RPMI7951 (cell line): ENCODE measurements around the gene CFAP74. TPM values are rescaled to one million over a fixed set of nuclear protein-coding genes. Genes with fewer than 3 reads are reported as not detected.
"Not testable (repeated sequence)": the region's sequence is repeated elsewhere in the genome, so short reads cannot be mapped to it uniquely, and the experiment has no call there.

Source experiments
- DNase-seq: peaks from one replicate; pipeline ENCODE4 v3.0.0-alpha.2; 2012; ENCODE audit warnings: low read depth
- total RNA-seq: library from RNA; depleted of rRNA; stranded (reverse); fragments of >200 nt; shearing (Covaris generic); gene quantifications from 2 replicates; pipeline ENCODE4 v1.2.3, GENCODE V29; 2014

Gene CFAP74
- total RNA-seq, 1 experiment from 2014 or later = not detected

DNA sequence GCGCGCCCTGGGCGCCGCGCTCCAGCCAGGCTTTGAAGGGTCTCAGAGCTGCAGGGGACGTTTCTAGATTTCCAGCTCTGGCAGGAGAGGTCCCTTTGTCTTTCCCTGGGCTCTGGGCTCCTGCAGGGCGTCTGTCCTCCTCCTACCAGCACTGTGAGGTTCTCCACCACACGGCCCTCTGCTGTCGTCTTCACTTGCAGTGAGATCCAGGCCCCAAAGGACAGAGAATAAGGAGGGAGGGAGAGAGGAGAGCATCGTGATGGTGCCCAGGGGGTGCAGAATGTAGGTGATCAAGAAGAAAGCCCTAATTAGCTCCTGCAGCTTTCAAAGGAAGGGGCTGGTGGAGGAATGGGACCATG lies 108.5 kb downstream of the CFAP74 start:
- no peak for DNase-seq

DNA sequence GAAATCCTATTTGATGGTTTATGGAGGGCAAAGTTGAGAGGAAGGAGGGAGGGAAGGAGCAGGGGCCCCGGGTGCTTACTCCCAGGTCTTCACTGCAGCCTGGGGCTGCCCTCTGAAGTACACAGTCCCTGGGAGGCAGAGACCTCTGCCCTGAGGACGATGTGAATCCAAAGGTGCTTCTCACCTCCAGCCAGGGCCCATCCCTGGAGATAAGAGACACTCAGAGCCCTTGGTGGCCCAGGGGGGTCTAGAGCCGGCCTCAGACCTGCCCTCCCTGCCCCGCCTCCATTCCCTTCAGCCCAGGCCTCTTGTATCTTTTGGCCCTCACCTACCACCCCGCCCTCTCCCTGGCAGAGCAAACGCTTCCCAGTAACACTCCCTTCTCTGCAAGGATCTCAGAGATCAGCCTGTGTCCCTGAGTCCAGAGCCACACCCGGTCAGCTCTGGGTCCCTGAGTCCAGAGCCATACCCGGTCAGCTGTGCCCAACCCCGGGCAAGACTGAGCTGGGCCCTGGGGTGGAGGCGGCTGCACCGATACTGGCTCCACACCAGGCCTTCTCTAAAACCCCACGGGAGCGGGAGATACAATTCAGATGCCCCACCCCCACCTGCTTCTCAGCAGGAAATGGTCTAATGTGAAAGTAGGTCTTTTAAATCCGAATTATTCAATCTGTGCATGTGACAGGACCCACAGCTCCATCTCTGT lies 109.1 kb downstream of the CFAP74 start:
- DNase-seq = no peak

- no peak for DNase-seq
Observed at GRCh38 chr1:1893997-1894353, 109.6 kb downstream of the CFAP74 start.

- no peak for DNase-seq
Observed at GRCh38 chr1:1893291-1893985, 110.1 kb downstream of the CFAP74 start.

GRCh38 chr1:1892763-1893120 lies 110.8 kb downstream of the CFAP74 start:
- no peak for DNase-seq

- no peak for DNase-seq
Observed at GRCh38 chr1:1892079-1892762, 111.4 kb downstream of the CFAP74 start.

DNA sequence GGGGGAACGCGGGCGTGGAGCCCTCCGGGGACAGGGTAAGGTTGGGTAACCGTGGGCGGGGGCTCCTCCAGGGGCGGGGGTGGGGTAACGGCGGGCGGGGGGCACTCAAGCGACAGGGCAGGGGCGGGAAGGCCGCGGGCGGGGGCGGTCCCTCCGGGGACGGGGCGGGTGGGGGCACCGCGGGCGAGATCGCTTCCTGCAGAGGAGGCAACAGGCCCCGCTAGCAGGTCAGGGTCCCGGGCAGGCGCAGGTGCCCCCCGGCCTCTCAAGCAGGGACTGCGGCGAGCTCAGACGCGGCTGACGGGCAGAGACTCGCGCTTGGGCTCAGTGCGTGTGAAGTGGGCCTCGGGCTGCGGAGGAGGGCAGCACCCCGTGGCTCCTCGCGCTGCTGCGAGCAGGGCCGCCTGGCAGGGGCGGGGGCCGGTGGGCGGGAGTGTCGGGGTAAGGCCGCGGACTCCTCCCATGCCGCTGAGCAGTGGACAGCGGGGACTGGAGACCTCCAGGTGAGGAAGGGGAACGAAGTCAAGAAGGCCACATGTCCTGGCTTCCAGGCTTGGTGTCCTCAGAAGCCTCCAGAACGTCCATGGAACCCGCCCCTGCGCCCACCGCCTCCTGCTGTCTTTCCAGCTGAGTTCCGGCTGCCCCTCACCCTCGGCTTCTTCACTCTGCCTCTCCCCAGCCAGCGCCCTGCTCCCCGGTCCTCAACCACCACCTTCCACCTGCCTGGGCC lies 112.1 kb downstream of the CFAP74 start:
- peak; percentile 71 for DNase-seq

DNA sequence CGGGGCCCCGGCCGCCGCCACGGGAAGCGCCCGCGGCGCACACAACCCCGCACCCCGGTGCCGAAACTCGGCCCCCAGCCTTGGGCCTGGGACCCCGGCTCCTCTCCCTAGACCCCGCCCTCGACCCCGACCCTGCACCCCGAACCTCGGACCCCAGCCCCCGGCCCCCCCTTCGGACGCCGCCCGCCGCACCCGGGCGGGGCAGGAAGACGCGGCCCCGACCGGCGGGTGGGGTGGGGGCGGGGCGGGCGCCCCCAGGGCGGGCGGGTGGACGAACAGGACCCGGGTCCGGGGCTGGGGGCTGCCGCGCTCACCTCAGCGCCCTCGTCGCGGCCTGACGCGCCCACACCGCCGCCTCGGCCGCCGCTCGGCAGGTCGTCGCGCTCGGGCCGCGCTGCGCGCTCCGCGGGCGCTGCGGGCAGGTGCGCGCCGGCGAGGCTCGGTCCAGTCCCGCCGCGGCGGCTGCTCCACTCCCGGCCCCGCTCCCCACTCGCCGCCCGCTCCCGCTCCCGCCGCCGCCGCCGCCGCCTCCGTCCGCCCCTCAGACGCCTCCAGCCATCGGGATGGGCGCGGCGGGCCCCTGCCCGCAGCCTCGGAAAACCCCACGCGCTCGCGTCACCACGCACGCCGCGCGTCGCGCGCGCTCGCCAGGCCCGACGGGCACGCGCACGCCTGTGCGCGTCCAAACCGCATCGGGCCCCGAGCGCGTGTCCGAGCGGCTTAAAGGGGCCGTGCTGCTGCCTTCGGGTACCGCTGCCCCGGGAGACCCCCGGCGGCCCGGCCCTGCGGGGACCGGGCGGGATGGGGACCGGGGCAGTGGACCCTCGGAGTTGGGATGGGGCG lies 112.9 kb downstream of the CFAP74 start, which contains the start of gene GNB1:
Gene GNB1, minus strand, starts transcription at position 582 of the 843 bp plus-strand sequence. CDS start 65,634 bp downstream, outside the sequence.
- peak; percentile 90 for DNase-seq

DNA sequence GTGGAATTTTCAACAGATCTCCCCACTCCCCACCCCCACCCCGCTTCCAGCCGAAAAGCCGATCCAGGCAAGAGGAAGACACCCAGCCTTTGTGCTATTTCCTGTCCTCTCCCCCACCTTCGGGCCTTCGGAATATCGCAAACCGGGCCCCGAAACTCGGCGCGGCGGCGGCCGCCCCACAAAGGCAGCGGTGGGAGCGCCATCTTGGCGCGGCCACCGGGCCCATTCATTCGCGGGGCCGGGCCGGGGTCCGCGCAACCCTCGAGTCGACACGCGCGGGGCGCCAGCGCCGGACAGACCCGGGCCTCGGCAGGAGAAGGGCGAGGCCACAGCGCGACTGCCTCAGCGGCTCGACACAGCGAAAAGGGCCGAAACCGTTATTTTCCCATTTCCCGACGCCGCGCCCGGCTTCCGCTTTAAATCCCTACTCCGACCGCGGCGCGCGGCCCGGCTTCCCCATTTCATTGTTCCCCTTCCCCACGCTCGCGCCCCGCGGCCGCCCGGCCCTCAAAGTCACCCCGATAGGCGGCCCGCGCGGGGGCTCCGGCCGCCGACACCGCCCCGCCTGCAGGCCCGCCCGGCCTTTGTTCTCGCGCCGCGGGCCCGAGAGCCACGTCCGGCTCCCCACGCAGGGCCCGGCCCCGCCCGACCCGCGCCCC lies 113.6 kb downstream of the CFAP74 start:
- peak; percentile 45 for DNase-seq

- no peak for DNase-seq
Observed at GRCh38 chr1:1889090-1889750, 114.4 kb downstream of the CFAP74 start.

GRCh38 chr1:1883890-1884289 lies 119.7 kb downstream of the CFAP74 start:
- not testable (repeated sequence) for DNase-seq

- no peak for DNase-seq
Observed at GRCh38 chr1:1883092-1883873, 120.3 kb downstream of the CFAP74 start.

DNA sequence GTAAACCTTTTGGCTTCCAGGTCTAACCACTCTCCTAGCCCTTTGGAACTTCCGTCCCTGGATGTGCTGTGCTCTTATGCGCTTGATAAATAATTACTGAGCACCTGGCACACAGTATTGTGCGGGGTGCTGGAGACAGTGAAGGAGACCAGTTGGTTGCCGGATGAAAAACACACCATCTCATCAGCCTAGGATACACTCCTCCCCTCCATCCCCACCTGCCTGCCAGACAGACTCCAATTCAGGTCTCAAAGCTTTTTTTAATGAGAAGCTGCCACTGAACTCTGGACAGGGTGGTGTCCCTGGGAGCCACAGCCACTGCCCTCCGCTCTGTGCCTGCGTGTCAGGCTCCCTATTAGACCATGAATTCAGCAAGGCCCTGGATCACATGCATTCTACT lies 121.9 kb downstream of the CFAP74 start:
- no peak for DNase-seq

DNA sequence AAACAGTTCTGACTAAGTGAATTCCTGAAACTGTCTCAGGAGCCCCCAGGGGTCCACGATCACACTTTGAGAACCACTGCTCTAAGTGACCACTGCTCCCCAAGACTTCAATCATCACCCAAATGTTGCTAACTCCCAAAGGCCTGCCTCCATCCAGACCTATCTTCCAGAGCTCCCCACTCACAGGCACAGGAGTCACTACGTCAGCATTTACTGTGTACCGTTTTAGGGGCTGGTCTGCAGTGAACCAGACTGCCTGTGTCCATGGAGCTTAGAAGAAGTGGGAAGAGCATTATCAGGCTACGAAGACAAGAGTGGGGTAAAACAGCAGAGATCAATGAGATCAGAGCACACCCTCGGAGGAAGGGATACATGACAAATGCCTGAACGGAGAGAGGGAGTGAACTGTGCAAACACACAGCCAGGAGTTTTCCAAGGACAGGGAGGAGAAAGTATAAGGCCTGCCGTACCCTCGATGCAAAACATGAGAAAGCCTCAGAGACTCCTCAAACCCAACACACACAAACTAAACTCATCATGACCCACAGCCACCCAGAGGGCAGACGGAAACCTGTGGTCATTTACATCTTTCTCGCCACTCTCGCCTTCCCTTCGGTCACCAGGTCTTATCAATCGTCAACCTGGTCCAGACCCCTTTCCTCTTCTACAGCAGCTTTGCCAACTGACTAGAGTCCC lies 122.8 kb downstream of the CFAP74 start:
- no peak for DNase-seq

GRCh38 chr1:1879942-1880341 lies 123.6 kb downstream of the CFAP74 start:
- no peak for DNase-seq

GRCh38 chr1:1877865-1878436 lies 125.6 kb downstream of the CFAP74 start:
- no peak for DNase-seq

DNA sequence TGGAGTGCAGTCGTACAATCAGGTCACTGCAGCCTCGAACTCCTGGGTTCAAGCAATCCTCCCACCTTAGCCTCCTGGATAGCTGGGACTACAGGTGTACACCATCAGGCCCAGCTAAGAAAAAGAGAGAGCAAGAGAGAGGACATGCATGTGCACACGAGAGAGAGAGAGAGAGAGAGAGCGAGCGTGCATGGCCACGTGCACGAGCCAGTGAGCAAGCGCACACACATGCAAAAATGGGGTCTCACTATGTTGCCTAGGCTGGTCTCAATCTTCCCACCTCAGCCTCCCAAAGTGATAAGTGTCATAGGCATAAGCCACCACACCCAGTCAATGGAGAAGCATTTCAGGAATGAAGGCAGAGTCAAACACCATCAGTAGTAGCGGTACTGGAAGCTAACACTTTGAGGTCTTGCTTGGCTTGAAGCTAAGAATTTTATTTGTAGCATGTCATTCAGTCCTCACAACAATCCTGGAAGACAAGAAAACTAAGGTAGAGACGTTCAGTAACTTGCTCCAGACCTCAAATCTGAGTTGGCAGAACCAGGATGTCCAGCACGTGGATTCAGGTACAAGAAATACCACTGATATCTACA lies 127.2 kb downstream of the CFAP74 start:
- DNase-seq = no peak

GRCh38 chr1:1875932-1876331 lies 127.7 kb downstream of the CFAP74 start:
- DNase-seq = no peak
